ENCODE measurements around the gene ZBTB7A. TPM values are rescaled to one million over a fixed set of nuclear protein-coding genes. Genes with fewer than 3 reads are reported as not detected.
A peak's percentile ranks its signal among the peaks of the same experiment; 100 is the strongest.

ZBTB7A gene
- total RNA-seq, 1 experiment from 2014 or later = 27.9 TPM

DNA sequence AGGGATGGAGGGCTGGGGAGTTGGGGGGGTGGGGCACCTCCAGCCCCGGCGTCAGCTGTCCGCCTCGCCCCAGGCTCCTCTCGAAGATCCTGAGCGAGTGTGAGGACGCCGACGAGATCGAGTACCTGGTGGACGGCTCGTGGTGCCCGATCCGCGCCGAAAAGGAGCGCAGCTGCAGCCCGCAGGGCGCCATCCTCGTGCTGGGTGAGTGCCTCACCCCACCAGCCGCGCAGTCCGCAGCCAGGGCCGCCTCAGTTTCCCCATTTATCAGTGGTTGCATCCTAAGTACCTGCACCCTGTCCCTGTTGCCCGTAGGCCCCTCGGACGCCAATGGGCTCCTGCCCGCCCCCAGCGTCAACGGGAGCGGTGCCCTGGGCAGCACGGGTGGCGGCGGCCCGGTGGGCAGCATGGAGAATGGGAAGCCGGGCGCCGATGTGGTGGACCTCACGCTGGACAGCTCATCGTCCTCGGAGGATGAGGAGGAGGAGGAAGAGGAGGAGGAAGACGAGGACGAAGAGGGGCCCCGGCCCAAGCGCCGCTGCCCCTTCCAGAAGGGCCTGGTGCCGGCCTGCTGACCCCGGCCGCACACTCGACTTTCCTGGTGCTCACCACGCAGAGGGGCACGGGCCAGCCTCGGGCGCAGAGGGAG lies 29.3 kb downstream of the ZBTB7A start:
- ChIA-PET POLR2A (no interaction called here), CTCF (no interaction called here)
- no peak for TF ChIP-seq ZNF219 (CRISPR knock-in tag; IDR thresholded peaks at IDR 0.05; ENCODE audit: borderline replicate concordance)
- H3K4me1 Mint-ChIP-seq = no peaks in the 10 kb centered on the region
- peaks cover 6% of the 10 kb centered on the region for H3K36me3 Mint-ChIP-seq
- no peak for DNase-seq (ENCODE audit: low spot score)
- H3K4me3 Mint-ChIP-seq = no peak overlapping the region
- H3K27ac Mint-ChIP-seq = no peak overlapping the region
- no peak for ATAC-seq
- H3K27me3 Mint-ChIP-seq (ENCODE audit: low read depth) = no peaks in the 10 kb centered on the region; the same call in 1 of the 2 replicates
- H3K9me3 Mint-ChIP-seq = no peaks in the 10 kb centered on the region

DNA sequence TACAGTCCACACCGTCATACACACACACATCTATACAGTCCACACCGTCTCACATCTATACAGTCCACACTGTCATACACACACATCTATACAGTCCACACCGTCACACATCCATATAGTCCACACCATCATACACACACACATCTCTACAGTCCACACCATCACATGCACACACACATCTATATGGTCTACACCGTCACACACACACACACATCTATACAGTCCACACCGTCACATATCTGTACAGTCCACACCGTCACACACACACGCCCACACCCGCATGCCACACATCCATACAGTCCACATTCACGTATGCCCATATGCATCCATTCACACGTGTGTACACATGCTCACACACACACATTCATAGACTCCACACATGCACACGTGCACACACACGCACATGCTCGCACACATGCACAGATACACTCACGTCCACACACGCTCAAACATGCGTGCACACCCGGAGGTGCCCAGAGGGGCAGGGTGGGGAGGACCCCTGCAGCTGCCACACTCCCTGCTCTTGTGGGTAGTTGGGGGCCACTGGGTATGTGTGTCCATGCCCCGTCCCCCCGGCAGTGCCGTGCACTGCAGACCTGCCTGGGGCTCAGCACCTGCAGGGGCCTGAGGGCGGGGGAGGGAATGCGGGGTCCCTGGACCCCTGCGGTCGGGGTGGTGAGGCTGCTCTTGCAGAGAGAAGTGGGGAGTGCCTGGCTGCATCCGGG lies 30.0 kb downstream of the ZBTB7A start:
- Mint-ChIP-seq H3K4me3 (no peak overlapping the region), H3K27ac (no peak overlapping the region), H3K27me3 (ENCODE audit: low read depth) (no peaks in the 10 kb centered on the region; the same call in 1 of the 2 replicates), H3K36me3 (peaks cover 6% of the 10 kb centered on the region), H3K9me3 (no peaks in the 10 kb centered on the region), H3K4me1 (no peaks in the 10 kb centered on the region)
- DNase-seq (ENCODE audit: low spot score) (no peak), ATAC-seq (no peak)
- ChIA-PET POLR2A (no interaction called here), CTCF (no interaction called here)
- no peak for TF ChIP-seq GRHL2 (CRISPR knock-in tag; IDR thresholded peaks at IDR 0.05; ENCODE audit: insufficient replicate concordance, severe bottlenecking)
- TF ChIP-seq, protein P1, sequence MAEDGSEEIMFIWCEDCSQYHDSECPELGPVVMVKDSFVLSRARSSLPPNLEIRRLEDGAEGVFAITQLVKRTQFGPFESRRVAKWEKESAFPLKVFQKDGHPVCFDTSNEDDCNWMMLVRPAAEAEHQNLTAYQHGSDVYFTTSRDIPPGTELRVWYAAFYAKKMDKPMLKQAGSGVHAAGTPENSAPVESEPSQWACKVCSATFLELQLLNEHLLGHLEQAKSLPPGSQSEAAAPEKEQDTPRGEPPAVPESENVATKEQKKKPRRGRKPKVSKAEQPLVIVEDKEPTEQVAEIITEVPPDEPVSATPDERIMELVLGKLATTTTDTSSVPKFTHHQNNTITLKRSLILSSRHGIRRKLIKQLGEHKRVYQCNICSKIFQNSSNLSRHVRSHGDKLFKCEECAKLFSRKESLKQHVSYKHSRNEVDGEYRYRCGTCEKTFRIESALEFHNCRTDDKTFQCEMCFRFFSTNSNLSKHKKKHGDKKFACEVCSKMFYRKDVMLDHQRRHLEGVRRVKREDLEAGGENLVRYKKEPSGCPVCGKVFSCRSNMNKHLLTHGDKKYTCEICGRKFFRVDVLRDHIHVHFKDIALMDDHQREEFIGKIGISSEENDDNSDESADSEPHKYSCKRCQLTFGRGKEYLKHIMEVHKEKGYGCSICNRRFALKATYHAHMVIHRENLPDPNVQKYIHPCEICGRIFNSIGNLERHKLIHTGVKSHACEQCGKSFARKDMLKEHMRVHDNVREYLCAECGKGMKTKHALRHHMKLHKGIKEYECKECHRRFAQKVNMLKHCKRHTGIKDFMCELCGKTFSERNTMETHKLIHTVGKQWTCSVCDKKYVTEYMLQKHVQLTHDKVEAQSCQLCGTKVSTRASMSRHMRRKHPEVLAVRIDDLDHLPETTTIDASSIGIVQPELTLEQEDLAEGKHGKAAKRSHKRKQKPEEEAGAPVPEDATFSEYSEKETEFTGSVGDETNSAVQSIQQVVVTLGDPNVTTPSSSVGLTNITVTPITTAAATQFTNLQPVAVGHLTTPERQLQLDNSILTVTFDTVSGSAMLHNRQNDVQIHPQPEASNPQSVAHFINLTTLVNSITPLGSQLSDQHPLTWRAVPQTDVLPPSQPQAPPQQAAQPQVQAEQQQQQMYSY (CRISPR knock-in tag; IDR thresholded peaks at IDR 0.05) = 0 out of 2 replicates have a peak, but pooled peaks have one; percentile 12

DNA sequence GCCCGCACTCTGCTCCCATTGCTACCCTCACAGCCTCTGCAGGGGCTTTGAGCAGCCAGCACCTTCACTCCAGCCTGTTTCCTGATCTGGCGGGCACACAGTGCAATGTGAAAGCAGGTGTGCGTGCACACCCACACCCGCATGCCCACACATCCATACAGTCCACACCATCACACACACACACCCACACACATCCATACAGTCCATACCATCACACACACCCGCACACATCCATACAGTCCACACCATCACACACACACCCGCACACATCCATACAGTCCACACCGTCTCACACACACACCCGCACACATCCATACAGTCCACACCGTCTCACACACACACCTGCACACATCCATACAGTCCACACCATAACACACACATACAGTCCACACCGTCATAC lies 31.1 kb downstream of the ZBTB7A start:
- CTCF ChIA-PET = no interaction called here
- DNase-seq (ENCODE audit: low spot score) (no peak), ATAC-seq (no peak)
- Mint-ChIP-seq H3K27ac (no peak overlapping the region), H3K27me3 (ENCODE audit: low read depth) (no peaks in the 10 kb centered on the region), H3K4me1 (no peaks in the 10 kb centered on the region), H3K9me3 (no peaks in the 10 kb centered on the region), H3K36me3 (peaks cover 6% of the 10 kb centered on the region), H3K4me3 (no peak overlapping the region)
- POLR2A ChIA-PET = no interaction called here
- TF ChIP-seq, protein P1 (CRISPR knock-in tag; IDR thresholded peaks at IDR 0.05) = no peak
- TF ChIP-seq RORB (CRISPR knock-in tag; IDR thresholded peaks at IDR 0.05) = no peak
- TF ChIP-seq MXD4 (CRISPR knock-in tag; IDR thresholded peaks at IDR 0.05; ENCODE audit: borderline replicate concordance) = no peak
- no peak for TF ChIP-seq TP53 (CRISPR knock-in tag; IDR thresholded peaks at IDR 0.05)
- TF ChIP-seq ESRRA (CRISPR knock-in tag; IDR thresholded peaks at IDR 0.05; ENCODE audit: borderline replicate concordance) = no peak
- TF ChIP-seq, protein P2, sequence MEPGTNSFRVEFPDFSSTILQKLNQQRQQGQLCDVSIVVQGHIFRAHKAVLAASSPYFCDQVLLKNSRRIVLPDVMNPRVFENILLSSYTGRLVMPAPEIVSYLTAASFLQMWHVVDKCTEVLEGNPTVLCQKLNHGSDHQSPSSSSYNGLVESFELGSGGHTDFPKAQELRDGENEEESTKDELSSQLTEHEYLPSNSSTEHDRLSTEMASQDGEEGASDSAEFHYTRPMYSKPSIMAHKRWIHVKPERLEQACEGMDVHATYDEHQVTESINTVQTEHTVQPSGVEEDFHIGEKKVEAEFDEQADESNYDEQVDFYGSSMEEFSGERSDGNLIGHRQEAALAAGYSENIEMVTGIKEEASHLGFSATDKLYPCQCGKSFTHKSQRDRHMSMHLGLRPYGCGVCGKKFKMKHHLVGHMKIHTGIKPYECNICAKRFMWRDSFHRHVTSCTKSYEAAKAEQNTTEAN (CRISPR knock-in tag; IDR thresholded peaks at IDR 0.05) = no peak
- no peak for TF ChIP-seq HMGA2 (CRISPR knock-in tag; IDR thresholded peaks at IDR 0.05)
- no peak for TF ChIP-seq ZNF416 (CRISPR knock-in tag; IDR thresholded peaks at IDR 0.05)
- no peak for TF ChIP-seq GTF2I (CRISPR knock-in tag; conservative IDR thresholded peaks at IDR 0.05)
- TF ChIP-seq, protein P3, sequence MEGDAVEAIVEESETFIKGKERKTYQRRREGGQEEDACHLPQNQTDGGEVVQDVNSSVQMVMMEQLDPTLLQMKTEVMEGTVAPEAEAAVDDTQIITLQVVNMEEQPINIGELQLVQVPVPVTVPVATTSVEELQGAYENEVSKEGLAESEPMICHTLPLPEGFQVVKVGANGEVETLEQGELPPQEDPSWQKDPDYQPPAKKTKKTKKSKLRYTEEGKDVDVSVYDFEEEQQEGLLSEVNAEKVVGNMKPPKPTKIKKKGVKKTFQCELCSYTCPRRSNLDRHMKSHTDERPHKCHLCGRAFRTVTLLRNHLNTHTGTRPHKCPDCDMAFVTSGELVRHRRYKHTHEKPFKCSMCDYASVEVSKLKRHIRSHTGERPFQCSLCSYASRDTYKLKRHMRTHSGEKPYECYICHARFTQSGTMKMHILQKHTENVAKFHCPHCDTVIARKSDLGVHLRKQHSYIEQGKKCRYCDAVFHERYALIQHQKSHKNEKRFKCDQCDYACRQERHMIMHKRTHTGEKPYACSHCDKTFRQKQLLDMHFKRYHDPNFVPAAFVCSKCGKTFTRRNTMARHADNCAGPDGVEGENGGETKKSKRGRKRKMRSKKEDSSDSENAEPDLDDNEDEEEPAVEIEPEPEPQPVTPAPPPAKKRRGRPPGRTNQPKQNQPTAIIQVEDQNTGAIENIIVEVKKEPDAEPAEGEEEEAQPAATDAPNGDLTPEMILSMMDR (IDR thresholded peaks at IDR 0.05) = no peak
- no peak for TF ChIP-seq RELA (CRISPR knock-in tag; IDR thresholded peaks at IDR 0.05; ENCODE audit: borderline replicate concordance)
- no peak for TF ChIP-seq TEAD4 (CRISPR knock-in tag; IDR thresholded peaks at IDR 0.05)
- no peak for TF ChIP-seq JAZF1 (CRISPR knock-in tag; IDR thresholded peaks at IDR 0.05)
- TF ChIP-seq JUN (CRISPR knock-in tag; IDR thresholded peaks at IDR 0.05) = no peak
- TF ChIP-seq, protein P4, sequence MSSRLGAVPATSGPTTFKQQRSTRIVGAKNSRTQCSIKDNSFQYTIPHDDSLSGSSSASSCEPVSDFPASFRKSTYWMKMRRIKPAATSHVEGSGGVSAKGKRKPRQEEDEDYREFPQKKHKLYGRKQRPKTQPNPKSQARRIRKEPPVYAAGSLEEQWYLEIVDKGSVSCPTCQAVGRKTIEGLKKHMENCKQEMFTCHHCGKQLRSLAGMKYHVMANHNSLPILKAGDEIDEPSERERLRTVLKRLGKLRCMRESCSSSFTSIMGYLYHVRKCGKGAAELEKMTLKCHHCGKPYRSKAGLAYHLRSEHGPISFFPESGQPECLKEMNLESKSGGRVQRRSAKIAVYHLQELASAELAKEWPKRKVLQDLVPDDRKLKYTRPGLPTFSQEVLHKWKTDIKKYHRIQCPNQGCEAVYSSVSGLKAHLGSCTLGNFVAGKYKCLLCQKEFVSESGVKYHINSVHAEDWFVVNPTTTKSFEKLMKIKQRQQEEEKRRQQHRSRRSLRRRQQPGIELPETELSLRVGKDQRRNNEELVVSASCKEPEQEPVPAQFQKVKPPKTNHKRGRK (CRISPR knock-in tag; IDR thresholded peaks at IDR 0.05; ENCODE audit: borderline replicate concordance) = no peak
- no peak for TF ChIP-seq NFYB (CRISPR knock-in tag; conservative IDR thresholded peaks at IDR 0.05; ENCODE audit: low read depth)
